SU-DHL-6 (cell line): ENCODE results near the gene MLLT10.
"Not testable (repeated sequence)": the region's sequence is repeated elsewhere in the genome, so short reads cannot be mapped to it uniquely, and the experiment has no call there.

Experiments used
- H2AFZ ChIP-seq: fragments of 200-600 bp; sonication (generic); 2 replicates; pipeline ENCODE4 v1.6.1; 2014; ENCODE audit warnings: low read depth, mild to moderate bottlenecking, moderate library complexity, mixed read lengths, antibody characterized with exemption, low read length; ENCODE audit not compliant: severe bottlenecking
- H3F3A ChIP-seq: fragments of 200-600 bp; shearing (Covaris generic); 2 replicates; pipeline ENCODE4 v1.6.0; 2016; ENCODE audit warnings: antibody characterized with exemption, mild to moderate bottlenecking; ENCODE audit not compliant: insufficient read depth
- H3K27ac ChIP-seq: fragments of 200-600 bp; sonication (generic); 2 replicates; pipeline ENCODE4 v1.5.1; 2016; ENCODE audit warnings: low read depth, mild to moderate bottlenecking, low read length, moderate library complexity, mixed read lengths
- H3K27me3 ChIP-seq: fragments of 200-600 bp; sonication (generic), shearing (Covaris generic); 2 replicates; pipeline ENCODE4 v1.6.0; 2014; ENCODE audit warnings: mild to moderate bottlenecking, low read length
- H3K36me3 ChIP-seq: fragments of 200-600 bp; sonication (generic); 2 replicates; pipeline ENCODE4 v1.6.1; 2014; ENCODE audit warnings: mild to moderate bottlenecking, low read length, mixed read lengths
- H3K4me2 ChIP-seq: fragments of 300-600, 200-600 bp; shearing (Covaris generic), sonication (generic); 2 replicates; pipeline ENCODE4 v1.6.0; 2014; ENCODE audit warnings: low read length, low read depth, mild to moderate bottlenecking; ENCODE audit not compliant: poor library complexity, severe bottlenecking
- H3K4me3 ChIP-seq: fragments of 200-600 bp; sonication (generic); 2 replicates; pipeline ENCODE4 v1.5.1; 2014; ENCODE audit warnings: antibody characterized with exemption, low read length, mild to moderate bottlenecking, mixed read lengths; ENCODE audit not compliant: insufficient read depth, poor library complexity, severe bottlenecking
- H3K79me2 ChIP-seq: fragments of 200-600 bp; sonication (generic); 2 replicates; pipeline ENCODE4 v1.6.1; 2014; ENCODE audit warnings: mild to moderate bottlenecking, low read length, moderate library complexity; ENCODE audit not compliant: insufficient read depth
- H3K9ac ChIP-seq: fragments of 200-600 bp; sonication (generic); 2 replicates; pipeline ENCODE4 v1.7.0; 2014; ENCODE audit warnings: mild to moderate bottlenecking, low read length
- H3K9me2 ChIP-seq: fragments of 200-600 bp; sonication (generic); replicated peaks from 2 replicates; pipeline ENCODE4 v1.6.1; 2014; ENCODE audit warnings: low read length; ENCODE audit not compliant: insufficient read depth
- H3K9me3 ChIP-seq: fragments of 200-600 bp; sonication (generic); 2 replicates; pipeline ENCODE4 v1.6.1; 2014; ENCODE audit warnings: low read length, mixed read lengths; ENCODE audit not compliant: insufficient read depth
- H4K20me1 ChIP-seq: fragments of 200-600 bp; sonication (generic); 2 replicates; pipeline ENCODE4 v1.6.1; 2014; ENCODE audit warnings: low read depth, mild to moderate bottlenecking, antibody characterized with exemption, low read length, moderate library complexity, mixed read lengths
- CTCF ChIP-seq: fragments of 200-600 bp; sonication (generic); IDR thresholded peaks from one replicate; pipeline ENCODE4 v1.5.1; 2017; ENCODE audit warnings: antibody characterized with exemption, mild to moderate bottlenecking, low read length, moderate library complexity; ENCODE audit not compliant: insufficient read depth, poor library complexity, severe bottlenecking
- EZH2phosphoT487 ChIP-seq: fragments of 200-600 bp; sonication (generic), shearing (Covaris generic); conservative IDR thresholded peaks from 2 replicates; pipeline ENCODE4 v1.6.1; 2018; ENCODE audit warnings: mild to moderate bottlenecking, antibody characterized with exemption, low read length, moderate library complexity, mixed read lengths

MLLT10 gene

DNA sequence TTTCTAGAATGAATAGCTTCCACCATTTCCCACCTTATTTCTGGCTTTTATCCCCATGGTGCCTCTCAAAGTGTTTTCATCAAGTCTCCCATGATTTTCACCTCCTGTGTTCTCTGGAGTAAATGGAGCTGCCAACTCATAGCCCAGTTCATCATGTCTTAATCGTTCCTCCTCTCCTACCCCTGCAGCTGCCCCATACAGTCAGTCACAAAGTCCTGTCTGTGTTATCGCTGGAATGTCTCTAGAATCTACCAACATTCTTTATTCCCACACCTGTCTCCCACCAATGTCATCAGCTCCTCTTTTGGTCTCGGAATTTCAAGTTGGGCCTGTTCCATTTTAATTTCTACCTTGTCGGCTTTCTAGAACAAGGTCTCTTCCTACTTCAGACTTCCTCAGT is 178.9 kb downstream of the MLLT10 start:
- Histone ChIP-seq H3K27ac (no peak overlapping the region), H2AFZ (no peak overlapping the region), H3K9me3 (no peaks in the 10 kb centered on the region), H3K9me2 (no peaks in the 10 kb centered on the region), H3F3A (no peaks in the 10 kb centered on the region), H4K20me1 (no peaks in the 10 kb centered on the region), H3K4me2 (no peak overlapping the region), H3K4me3 (no peak overlapping the region), H3K79me2 (peaks cover 3% of the 10 kb centered on the region; the same call in 1 of the 2 replicates), H3K36me3 (peaks cover 8% of the 10 kb centered on the region; the same call in 1 of the 2 replicates), H3K27me3 (no peaks in the 10 kb centered on the region), H3K9ac (no peak overlapping the region)
- TF ChIP-seq CTCF (no peak), EZH2phosphoT487 (no peak)

DNA sequence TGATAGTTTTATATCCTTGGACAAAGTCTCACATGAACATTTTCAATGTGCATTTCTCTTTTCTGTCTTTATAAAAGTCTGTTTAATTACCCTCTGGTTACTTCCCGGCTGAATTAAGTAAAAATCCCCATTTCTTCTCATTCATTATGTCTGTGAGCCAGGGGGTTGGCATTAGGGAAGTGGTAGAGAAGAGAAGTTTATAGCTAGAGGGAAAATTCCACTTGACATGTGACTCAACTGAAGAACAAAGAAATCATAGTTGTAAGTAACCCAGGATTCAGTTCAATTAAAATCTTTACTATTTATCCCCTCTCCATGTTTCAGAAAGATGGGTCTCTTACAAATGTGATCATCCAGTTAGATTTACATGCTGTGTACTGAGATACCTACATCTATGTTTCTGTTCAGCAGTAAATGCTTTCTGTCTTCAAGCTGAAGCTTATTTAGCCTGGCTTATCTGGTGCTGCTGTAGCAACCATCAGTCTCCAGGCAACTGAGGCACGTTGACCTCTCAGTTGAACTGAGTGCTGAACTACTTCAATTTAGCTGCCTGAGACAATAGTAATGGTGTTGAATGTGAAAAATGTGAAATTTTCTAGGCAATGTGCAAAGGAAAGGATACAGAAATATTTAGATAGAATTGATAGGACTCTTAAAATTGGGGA is 181.6 kb downstream of the MLLT10 start:
- H3K4me2 ChIP-seq: no peak overlapping the region
- no peak overlapping the region for H3K9ac ChIP-seq
- H3K4me3 ChIP-seq: no peak overlapping the region
- H3K27ac ChIP-seq: no peak overlapping the region
- 0 out of 2 replicates have a peak, but pooled peaks cover 3% of the 10 kb centered on the region for H4K20me1 ChIP-seq
- peaks cover 8% of the 10 kb centered on the region; the same call in 1 of the 2 replicates for H3K36me3 ChIP-seq
- no peak overlapping the region for H2AFZ ChIP-seq
- no peaks in the 10 kb centered on the region for H3K79me2 ChIP-seq
- no peaks in the 10 kb centered on the region for H3K27me3 ChIP-seq
- TF ChIP-seq CTCF (no peak), EZH2phosphoT487 (no peak)
- no peaks in the 10 kb centered on the region for H3K9me3 ChIP-seq
- no peaks in the 10 kb centered on the region for H3F3A ChIP-seq
- no peaks in the 10 kb centered on the region for H3K9me2 ChIP-seq

- H3K4me3 ChIP-seq, H3K27ac ChIP-seq, H3K9me2 ChIP-seq, H3K9ac ChIP-seq, H3K27me3 ChIP-seq, H3K9me3 ChIP-seq, H2AFZ ChIP-seq, H4K20me1 ChIP-seq, H3K4me2 ChIP-seq, H3K79me2 ChIP-seq, H3F3A ChIP-seq: not testable (repeated sequence)
- H3K36me3 ChIP-seq: peaks cover 14% of the 10 kb centered on the region; the same call in 1 of the 2 replicates
Measured at GRCh38 chr10:21717437-21718054, 183.5 kb downstream of the MLLT10 start.

GRCh38 chr10:21719502-21719901 is 185.5 kb downstream of the MLLT10 start:
- no peaks in the 10 kb centered on the region for H3K9me2 ChIP-seq
- peaks cover 17% of the 10 kb centered on the region; the same call in 1 of the 2 replicates for H4K20me1 ChIP-seq
- H3K79me2 ChIP-seq: no peaks in the 10 kb centered on the region
- no peaks in the 10 kb centered on the region for H3K27me3 ChIP-seq
- peaks cover 8% of the 10 kb centered on the region; the same call in 1 of the 2 replicates for H3K36me3 ChIP-seq
- H3K4me3 ChIP-seq: no peak overlapping the region
- H3K27ac ChIP-seq: no peak overlapping the region
- no peak overlapping the region for H3K4me2 ChIP-seq
- H3F3A ChIP-seq: peaks cover 7% of the 10 kb centered on the region; the same call in 1 of the 2 replicates
- TF ChIP-seq CTCF (no peak), EZH2phosphoT487 (no peak)
- H3K9me3 ChIP-seq: no peaks in the 10 kb centered on the region
- no peak overlapping the region for H3K9ac ChIP-seq
- no peak overlapping the region for H2AFZ ChIP-seq
